Liver (tissue), 3 donors: ENCODE results near the gene PRCD.

Experiments
- ATF3 ChIP-seq: IDR thresholded peaks from 2 replicates; pipeline ENCODE4 v1.6.1; 2016; ENCODE audit warnings: antibody characterized with exemption
- CTCF ChIP-seq: fragments of 150-350 bp; IDR thresholded peaks from 2 replicates; pipeline ENCODE4 v1.5.1; 2017; ENCODE audit warnings: improper control_type of control experiment, low read depth, low read length; ENCODE audit not compliant: missing input control
- GABPA ChIP-seq, 2 donors: IDR thresholded peaks in 1 of 2; conservative IDR thresholded peaks in 1 of 2; 2 replicates each; pipeline ENCODE4 v1.6.1; 2016; ENCODE audit warnings: antibody characterized with exemption in 2 of 2, mild to moderate bottlenecking in 1 of 2, moderate library complexity in 1 of 2
- donor health status: healthy.
- donor health status: healthy.

- TF ChIP-seq GABPA (IDR thresholded peaks at IDR 0.05 in 1 of 2, conservative IDR thresholded peaks at IDR 0.05 in 1 of 2) = no peak
- no peak for TF ChIP-seq ATF3
- TF ChIP-seq CTCF = no peak
These were observed 3.1 kb upstream of the PRCD start for GRCh38 chr17:76536511-76537287.
